GM12891 (cell line): ENCODE results near the gene IL1RAPL1.

ENCODE experiments used
- PAX5 ChIP-seq: IDR thresholded peaks from 2 replicates; pipeline ENCODE4 v1.6.1; 2011; ENCODE audit warnings: low read length, moderate library complexity, mild to moderate bottlenecking; ENCODE audit not compliant: insufficient read depth, severe bottlenecking
- POLR2A ChIP-seq: IDR thresholded peaks from 2 replicates; pipeline ENCODE4 v1.6.1; 2011; ENCODE audit warnings: low read depth, low read length, control low read depth
- POLR2AphosphoS5 ChIP-seq: IDR thresholded peaks from 2 replicates; pipeline ENCODE4 v1.6.1; 2011; ENCODE audit warnings: low read depth, low read length, control low read depth

DNA sequence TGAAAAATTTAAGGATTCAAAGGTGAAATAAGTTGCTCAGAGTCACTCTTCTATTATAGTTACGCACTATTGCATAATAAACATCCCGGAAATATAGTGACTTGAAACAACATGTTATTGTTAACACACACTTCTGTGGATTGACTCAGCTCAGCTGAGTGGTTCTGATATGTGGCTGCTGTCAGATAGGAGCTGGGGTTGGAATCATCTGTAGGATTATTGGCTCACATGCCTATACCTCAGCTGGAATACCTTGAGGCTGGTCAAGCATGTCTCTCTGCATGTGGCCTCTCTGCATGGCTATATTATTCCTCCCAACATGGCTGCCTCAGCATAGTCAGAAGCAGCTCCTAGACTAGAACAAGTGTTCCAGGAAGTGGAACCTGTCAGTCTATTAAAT is 1141.4 kb downstream of the IL1RAPL1 start:
- TF ChIP-seq POLR2A: no peak
- TF ChIP-seq PAX5: no peak
- TF ChIP-seq POLR2AphosphoS5: no peak
